ENCODE measurements around the gene FREY1. TPM values are rescaled to one million over a fixed set of nuclear protein-coding genes. Genes with fewer than 3 reads are reported as not detected.

FREY1 gene
- total RNA-seq, 1 donor from 2014 or later = 1.1 TPM

DNA sequence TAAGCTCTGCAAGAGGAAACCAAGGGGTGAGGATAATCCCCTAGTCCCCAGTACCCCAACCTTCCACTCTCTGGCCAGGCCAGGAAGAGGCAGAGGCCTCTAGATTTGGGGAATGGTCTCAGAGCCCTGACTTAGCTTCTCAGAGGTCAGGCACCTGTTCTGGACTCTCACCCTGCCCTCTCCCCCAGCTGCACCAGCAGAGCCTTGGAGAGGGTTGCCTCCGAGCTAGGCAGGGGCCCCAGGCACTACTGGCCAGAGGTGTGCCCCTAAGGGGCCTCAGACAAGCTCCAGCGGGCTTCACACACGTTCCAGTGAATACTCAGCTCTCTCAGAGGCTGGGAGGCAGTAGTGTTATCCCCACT is 8.0 kb downstream of the FREY1 start:
- DNase-seq (ENCODE audit: low spot score) = no peak
- peaks cover 33% of the 10 kb centered on the region for H3K27me3 Mint-ChIP-seq (ENCODE audit: unreplicated experiment)
- H3K36me3 Mint-ChIP-seq (ENCODE audit: low read depth, unreplicated experiment) = peaks cover 2% of the 10 kb centered on the region
- H3K9me3 Mint-ChIP-seq (ENCODE audit: unreplicated experiment) = no peaks in the 10 kb centered on the region
- peak overlapping the region; percentile 61 for H3K27ac Mint-ChIP-seq (ENCODE audit: unreplicated experiment)
- peaks cover 3% of the 10 kb centered on the region for H3K4me1 Mint-ChIP-seq (ENCODE audit: unreplicated experiment)
- no peak overlapping the region for H3K4me3 Mint-ChIP-seq (ENCODE audit: unreplicated experiment)
- no peak for TF ChIP-seq CTCF (IDR thresholded peaks at IDR 0.05; ENCODE audit: unreplicated experiment)

DNA sequence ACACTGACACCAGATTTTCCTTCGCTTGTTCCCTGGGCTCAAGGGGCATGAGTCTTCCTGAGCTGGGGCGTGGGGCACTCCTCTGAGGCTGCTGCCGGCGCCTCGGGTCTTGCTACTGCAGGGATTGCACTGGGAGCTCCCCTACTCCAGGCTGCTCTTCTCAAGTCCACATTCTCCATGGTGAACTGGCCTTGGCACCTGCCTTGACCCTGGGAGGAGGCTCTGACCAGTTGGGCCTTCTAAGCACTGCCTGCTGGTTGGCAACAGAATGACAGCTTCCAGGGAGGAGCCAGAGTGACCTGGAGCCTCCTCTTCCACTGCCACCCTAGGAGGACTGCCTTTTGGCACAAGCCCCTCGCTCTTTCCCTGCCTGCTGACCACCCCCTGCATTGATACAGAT is 9.5 kb downstream of the FREY1 start:
- no peak for TF ChIP-seq CTCF (IDR thresholded peaks at IDR 0.05; ENCODE audit: unreplicated experiment)
- H3K36me3 Mint-ChIP-seq (ENCODE audit: low read depth, unreplicated experiment) = peaks cover 3% of the 10 kb centered on the region
- H3K9me3 Mint-ChIP-seq (ENCODE audit: unreplicated experiment) = no peaks in the 10 kb centered on the region
- peaks cover 3% of the 10 kb centered on the region for H3K4me1 Mint-ChIP-seq (ENCODE audit: unreplicated experiment)
- peaks cover 32% of the 10 kb centered on the region for H3K27me3 Mint-ChIP-seq (ENCODE audit: unreplicated experiment)
- H3K4me3 Mint-ChIP-seq (ENCODE audit: unreplicated experiment) = no peak overlapping the region
- no peak for DNase-seq (ENCODE audit: low spot score)
- no peak overlapping the region for H3K27ac Mint-ChIP-seq (ENCODE audit: unreplicated experiment)

DNA sequence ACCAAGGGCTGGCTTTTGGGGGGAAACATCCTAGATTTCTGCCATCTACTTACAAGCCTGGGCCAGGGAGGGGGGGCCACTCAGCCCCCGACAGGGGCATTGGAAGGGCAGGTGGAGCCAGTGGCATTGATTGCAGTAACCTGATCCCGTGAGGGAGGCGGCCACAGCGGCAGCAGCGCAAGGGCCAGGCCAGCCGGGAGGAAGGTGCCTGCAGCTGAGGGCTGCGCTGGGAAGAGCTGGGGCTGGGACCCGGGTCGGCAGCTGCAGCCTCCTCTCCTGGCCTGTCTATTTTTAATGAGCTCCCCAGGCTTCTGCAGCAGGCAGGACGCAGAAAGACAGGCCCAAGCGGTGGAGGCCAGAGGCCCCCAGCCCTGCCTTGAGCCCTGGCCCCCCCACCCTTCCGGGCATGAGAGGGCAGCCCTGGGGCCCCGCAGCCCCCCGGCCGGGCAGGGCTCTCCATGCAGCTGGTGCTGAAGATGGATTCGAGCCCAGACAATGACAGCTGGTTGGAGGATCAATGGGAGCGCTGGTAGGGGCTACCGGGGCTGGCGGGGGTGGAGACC is 10.6 kb downstream of the FREY1 start:
- no peak for DNase-seq (ENCODE audit: low spot score)
- no peak overlapping the region for H3K4me3 Mint-ChIP-seq (ENCODE audit: unreplicated experiment)
- peaks cover 3% of the 10 kb centered on the region for H3K4me1 Mint-ChIP-seq (ENCODE audit: unreplicated experiment)

DNA sequence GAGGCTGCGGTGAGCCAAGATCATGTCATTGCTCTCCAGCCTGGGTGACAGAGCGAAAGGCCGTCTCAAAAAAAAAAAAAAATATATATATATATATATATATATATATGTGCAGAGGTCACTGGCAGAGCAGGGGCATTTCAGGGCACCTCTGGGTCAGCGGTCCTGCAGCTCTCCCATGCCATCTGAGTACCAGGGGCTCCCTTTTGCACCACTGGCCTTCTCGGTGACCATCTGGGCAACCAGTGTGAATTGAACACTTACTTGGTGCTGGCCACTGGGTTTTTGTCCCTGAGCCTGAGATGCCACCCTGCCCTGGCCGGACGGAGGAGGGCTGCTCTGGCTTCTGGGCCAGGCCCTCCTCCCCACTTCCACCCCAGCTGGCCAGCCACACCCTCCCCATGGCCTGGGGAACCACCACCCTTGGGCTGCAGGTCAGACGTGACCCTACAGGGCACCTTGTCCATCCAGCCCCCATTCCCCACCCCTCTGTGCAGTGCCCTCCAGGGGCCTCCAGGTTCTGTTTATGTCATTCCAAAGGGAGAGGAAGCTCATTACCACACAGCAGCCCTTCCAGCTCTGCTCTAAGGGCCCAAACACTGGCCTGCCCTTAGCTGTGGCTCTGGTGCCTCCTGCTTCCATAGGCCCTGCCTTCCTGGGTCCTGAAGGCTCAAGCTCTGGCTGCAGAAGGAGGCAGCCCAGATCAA is 11.4 kb downstream of the FREY1 start:
- H3K27me3 Mint-ChIP-seq (ENCODE audit: unreplicated experiment) = peaks cover 23% of the 10 kb centered on the region
- H3K27ac Mint-ChIP-seq (ENCODE audit: unreplicated experiment) = no peak overlapping the region
- peaks cover 2% of the 10 kb centered on the region for H3K4me1 Mint-ChIP-seq (ENCODE audit: unreplicated experiment)
- no peaks in the 10 kb centered on the region for H3K9me3 Mint-ChIP-seq (ENCODE audit: unreplicated experiment)
- H3K36me3 Mint-ChIP-seq (ENCODE audit: low read depth, unreplicated experiment) = peaks cover 3% of the 10 kb centered on the region
- no peak overlapping the region for H3K4me3 Mint-ChIP-seq (ENCODE audit: unreplicated experiment)
- TF ChIP-seq CTCF (IDR thresholded peaks at IDR 0.05; ENCODE audit: unreplicated experiment) = no peak
- no peak for DNase-seq (ENCODE audit: low spot score)

More for the DNA sequence above, 10.6 kb downstream of the FREY1 start:
- H3K27me3 Mint-ChIP-seq (ENCODE audit: unreplicated experiment) = peaks cover 23% of the 10 kb centered on the region
- H3K27ac Mint-ChIP-seq (ENCODE audit: unreplicated experiment) = no peak overlapping the region
- H3K36me3 Mint-ChIP-seq (ENCODE audit: low read depth, unreplicated experiment) = peaks cover 3% of the 10 kb centered on the region
- no peak for TF ChIP-seq CTCF (IDR thresholded peaks at IDR 0.05; ENCODE audit: unreplicated experiment)
- H3K9me3 Mint-ChIP-seq (ENCODE audit: unreplicated experiment) = no peaks in the 10 kb centered on the region

GRCh38 chr11:45894555-45895247 is 12.4 kb downstream of the FREY1 start:
- H3K27me3 Mint-ChIP-seq (ENCODE audit: unreplicated experiment) = peaks cover 20% of the 10 kb centered on the region
- no peak for DNase-seq (ENCODE audit: low spot score)
- no peak overlapping the region for H3K4me3 Mint-ChIP-seq (ENCODE audit: unreplicated experiment)
- peaks cover 3% of the 10 kb centered on the region for H3K36me3 Mint-ChIP-seq (ENCODE audit: low read depth, unreplicated experiment)
- no peak overlapping the region for H3K27ac Mint-ChIP-seq (ENCODE audit: unreplicated experiment)
- no peaks in the 10 kb centered on the region for H3K9me3 Mint-ChIP-seq (ENCODE audit: unreplicated experiment)
- no peaks in the 10 kb centered on the region for H3K4me1 Mint-ChIP-seq (ENCODE audit: unreplicated experiment)
- TF ChIP-seq CTCF (IDR thresholded peaks at IDR 0.05; ENCODE audit: unreplicated experiment) = no peak

All from endothelial cell (in vitro differentiated cells).